GM18909 (cell line): ENCODE results near the gene RS1.

Source experiments
- ATAC-seq: cut with Tn5 transposase; IDR thresholded peaks from one replicate; pipeline ENCODE4 v1.9.1; 2021; ENCODE audit warnings: mild to moderate bottlenecking; ENCODE audit not compliant: unreplicated experiment, poor library complexity

The RS1 gene

DNA sequence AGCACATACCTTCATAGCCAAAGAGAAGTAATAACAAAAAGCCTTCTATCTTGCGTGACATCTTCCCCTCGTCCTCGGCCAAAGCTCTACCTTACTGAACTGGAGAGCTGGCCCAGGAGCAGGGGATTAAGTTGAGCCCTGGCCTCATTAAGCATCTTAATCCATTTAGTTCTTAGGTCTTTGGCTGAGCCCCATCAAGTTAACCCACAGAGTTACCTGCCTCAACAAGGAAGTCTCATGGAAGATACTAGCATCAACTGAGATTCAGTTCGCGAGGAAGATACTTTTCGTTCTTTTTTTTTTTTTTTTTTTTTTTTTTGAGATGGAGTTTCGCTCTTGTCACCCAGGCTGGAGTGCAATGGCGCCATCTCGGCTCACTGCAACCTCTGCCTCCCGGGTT, at the start of gene RS1:
RS1 (minus strand) TSS at position 101 of the 400 bp plus-strand sequence; CDS start at position 61, 40 bp downstream.
- no peak for ATAC-seq

DNA sequence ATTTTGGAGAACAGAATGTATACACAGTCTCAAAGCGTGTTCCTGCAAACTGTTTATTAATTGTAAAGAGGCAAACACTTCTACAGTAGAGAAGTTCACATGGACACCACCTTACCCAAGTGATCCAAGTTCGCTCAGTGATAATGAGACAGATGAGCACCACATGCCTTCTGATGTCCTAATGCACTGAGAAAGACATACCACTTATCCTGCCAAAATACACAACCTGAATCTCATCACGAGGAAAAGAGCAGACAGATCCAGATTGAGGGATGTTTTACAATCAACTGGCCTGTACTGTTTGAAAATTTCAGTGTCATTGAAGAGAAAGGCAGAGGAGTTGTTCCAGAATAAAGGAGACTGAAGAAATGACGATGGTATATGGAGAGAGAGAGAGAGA, 47.9 kb upstream of the RS1 start:
- ATAC-seq = no peak

GRCh38 chrX:18714910-18715309, 43.0 kb upstream of the RS1 start:
- ATAC-seq = no peak

- no peak for ATAC-seq
Observed at GRCh38 chrX:18709833-18710232, 37.9 kb upstream of the RS1 start.

GRCh38 chrX:18707426-18708049, 35.6 kb upstream of the RS1 start, which contains the start of gene PPEF1:
PPEF1 (plus strand) TSS chrX:18707645; CDS start chrX:18707781, 136 bp downstream.
- no peak for ATAC-seq

DNA sequence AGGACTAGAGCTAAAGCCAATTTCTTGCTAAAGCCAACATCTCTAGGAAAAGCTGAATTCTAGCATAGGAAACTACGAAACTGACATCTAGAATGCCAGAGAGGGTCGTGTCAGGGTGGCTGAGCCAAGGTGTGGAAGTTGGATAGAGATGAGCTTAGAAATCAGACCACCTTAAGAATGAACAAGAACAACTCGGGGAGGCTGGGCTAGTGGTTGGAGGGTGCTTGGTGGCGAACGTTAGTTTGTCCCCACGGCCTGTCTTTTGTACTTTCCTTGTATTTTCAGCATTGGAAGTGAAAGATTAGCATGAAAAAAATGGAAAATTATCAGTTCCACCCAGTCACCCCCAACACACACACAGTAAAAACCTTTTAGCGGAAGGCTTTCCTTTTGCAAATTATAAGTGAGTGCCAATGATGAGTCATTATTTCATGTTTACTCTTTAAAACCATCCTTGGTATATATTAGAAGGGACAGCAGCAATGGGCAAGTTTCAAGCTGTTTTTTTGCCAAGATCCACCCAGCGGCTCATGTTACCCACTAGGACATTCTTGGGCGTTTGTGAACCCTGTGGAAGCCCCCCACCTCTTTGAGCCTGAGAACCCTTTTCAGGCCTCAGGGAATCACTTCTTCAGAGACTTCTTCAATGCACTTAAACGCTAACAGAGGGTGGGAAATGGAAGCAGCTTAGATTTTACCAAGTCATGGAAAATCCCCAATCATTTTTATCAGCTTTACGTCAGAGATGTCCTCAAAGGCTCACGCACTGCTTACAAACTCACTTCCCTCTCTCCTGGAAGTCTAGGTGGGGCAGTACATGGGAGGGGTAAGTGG, 30.7 kb upstream of the RS1 start:
- ATAC-seq = no peak

DNA sequence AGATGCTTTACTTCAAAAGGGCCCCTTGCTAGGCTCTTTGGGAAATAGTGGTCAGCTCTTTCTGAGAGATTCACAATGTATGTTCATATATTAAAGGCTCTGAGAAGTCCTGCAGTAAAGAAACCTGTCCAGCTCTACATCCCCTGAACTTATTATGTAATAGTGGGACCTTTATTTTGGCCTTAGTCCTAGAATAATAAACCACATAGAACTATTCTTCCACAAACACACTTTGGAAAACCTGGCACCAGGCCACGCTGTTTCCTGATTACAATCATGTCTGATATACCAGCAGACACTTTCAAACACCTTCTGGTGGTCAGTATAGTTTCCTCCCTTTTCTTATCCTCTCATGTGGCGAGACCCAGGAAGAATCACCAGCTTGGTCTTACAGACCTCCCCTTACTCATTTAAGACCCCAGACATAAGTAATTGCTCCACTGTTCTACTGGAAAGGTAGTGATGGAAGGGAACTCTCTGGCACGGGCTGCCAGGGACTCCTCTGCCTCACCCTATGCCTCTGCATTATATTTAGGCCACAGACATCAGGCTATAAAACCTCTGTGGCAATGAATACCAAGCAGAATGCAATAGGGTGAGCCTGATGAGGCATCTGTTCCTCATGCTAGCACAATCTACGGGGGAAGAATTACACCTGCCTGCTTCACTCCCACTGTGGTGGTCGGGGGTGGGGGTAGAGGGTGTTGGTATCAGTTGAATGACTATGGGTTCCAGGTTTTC, 29.9 kb upstream of the RS1 start:
- no peak for ATAC-seq

DNA sequence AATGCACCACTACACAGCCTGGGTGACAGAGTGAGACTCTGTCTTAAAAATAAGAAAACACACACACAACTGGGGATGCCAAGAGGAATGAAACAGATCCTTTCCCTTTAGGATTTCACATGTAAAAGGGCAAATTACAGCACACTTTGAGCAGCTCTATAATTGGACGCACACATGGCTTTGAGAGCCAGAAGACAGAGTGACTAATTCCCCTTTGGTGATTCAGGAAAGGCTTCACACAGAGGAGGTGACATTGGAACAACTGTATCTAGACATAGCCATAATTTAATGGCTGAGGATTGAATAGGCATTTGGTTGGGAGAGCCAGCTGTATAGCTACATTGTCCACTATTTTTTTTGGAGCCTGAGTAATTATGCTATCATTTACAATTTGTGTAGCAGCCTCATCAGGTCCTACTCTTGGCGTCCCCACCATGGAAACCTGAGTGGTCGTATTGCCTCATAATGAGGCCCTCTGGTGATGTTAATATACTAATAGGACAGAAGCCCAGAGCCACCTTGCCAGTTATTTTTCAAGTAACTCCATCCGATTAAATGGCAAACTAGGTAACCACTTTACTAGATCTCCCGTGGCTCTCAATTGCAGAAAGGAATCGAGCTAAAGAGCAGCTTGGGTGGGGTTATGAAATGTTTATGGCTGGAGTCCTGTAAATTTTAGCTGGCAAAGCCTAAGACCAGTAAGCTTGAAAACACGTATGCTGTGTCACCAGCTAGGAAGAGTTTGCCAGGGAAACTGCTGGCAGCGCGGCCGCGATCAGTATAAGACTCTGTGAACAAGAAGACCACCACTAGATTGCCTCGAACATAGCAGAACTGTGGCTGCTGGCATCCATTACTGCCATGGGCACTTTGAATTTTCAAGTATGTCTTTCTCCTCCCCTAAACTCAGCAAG, 27.1 kb upstream of the RS1 start:
- no peak for ATAC-seq

DNA sequence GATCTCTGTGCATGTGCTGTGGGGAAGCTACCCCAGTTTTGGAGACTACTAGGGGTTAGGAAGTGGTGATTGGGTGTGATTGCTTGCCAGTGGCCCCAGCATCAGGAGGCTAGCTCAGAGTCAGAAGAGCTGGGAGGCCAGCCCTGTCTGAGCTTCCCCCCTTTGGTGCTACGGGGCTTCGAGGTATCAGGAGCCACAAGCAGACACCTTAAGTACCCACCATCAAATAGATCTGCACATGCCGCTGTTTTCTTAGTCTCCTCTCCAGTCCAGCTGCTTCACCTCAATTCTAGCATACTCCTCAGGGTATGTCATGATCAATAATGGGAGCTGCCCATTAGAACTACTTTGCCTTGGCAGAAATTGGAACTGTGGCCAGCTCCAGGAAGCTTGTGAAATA, 24.7 kb upstream of the RS1 start:
- no peak for ATAC-seq

- ATAC-seq = no peak
Observed at GRCh38 chrX:18692541-18692940, 20.6 kb upstream of the RS1 start.

GRCh38 chrX:18691431-18691830, 19.5 kb upstream of the RS1 start:
- no peak for ATAC-seq

DNA sequence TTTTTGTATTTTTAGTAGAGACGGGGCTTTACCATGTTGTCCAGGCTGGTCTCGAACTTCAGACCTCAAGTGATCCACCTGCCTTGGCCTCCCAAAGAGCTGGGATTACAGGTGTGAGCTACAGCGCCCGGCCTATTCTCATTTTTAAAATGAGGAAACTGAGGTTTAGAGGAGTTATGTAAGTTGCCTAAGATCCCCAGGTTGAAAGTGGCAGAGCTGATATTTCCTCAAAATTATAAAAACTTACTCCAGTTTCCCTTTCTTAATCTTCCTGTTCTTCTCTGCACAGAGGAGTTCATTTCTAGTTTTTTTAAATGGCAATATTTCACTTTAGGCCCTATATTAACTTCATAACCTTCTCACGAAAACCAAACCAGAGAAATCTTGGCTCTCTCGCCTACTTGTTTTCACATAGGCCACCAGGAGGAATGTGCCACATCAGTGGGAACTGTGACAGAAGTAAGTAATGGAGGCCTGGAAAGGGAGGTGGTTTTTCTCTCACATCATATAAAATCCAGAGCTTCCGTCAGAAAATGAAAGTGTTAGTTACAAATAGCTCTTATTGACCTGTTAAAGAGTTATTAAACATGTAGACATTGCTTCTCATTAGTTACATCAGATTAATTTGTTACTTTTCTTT, 16.1 kb upstream of the RS1 start:
- ATAC-seq = no peak

GRCh38 chrX:18682979-18683387, 11.1 kb upstream of the RS1 start:
- no peak for ATAC-seq

DNA sequence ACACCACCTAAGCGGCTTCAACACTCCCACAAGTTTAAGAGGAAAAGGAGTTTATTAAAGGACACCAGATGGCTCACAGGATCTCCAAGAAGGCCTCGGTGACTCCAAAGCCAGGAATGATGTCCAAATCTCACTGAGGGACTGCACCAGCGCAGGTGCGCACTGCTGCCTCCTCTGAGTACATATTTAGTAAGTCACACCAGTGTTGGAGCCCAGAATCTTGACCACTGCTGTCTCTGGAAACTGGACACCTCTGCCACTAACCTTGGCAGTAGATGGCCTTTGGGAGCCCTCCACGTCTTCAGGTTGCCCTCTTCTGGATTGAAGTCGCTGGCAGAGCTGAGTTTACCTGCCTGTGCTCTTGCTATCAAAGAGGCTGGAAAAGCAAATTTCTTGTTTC, 10.1 kb upstream of the RS1 start:
- ATAC-seq = no peak

- ATAC-seq = no peak
Observed at GRCh38 chrX:18677161-18677869, 5.4 kb upstream of the RS1 start.

DNA sequence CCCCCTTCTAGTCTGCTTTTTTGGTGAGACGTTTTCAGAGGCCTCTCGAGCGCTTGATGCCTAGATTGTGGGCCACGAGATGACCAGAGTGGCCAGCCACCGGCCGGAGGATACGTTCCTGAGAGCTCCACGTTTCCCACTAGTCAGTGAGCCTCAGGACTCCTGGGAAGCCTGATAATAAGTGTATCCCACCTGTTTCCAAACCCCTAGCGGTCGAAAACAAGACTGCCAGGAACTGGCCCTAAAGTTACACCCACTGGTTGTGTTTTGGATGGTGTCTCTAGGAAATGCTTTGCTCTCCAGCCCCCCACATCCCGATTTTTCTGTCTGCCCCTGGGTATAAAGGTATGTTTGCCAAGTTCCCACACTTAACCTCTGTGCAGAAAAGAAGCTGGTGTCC, 4.6 kb upstream of the RS1 start:
- no peak for ATAC-seq

- no peak for ATAC-seq
Observed at GRCh38 chrX:18676050-18676449, 4.1 kb upstream of the RS1 start.

GRCh38 chrX:18674788-18675735, 3.2 kb upstream of the RS1 start:
- ATAC-seq = peak; percentile 82
